Epithelial cell of proximal tubule (primary cell): ENCODE results near the gene PLXNA2. TPM values are rescaled to one million over a fixed set of nuclear protein-coding genes. Genes with fewer than 3 reads are reported as not detected.

Experiments used
- DNase-seq: peaks from one replicate; pipeline ENCODE4 v3.0.0-alpha.2; 2011; ENCODE audit warnings: low read depth
- H3K4me3 ChIP-seq: 2 replicates; pipeline ENCODE4 v1.5.1; 2011; ENCODE audit warnings: low read depth, mild to moderate bottlenecking, low read length
- CTCF ChIP-seq: conservative IDR thresholded peaks from 2 replicates; pipeline ENCODE4 v1.5.1; 2012; ENCODE audit warnings: low read depth, mild to moderate bottlenecking, low read length
- total RNA-seq: library from RNA; depleted of rRNA; stranded (reverse); fragments of >200 nt; gene quantifications from 2 replicates; pipeline ENCODE4 v1.2.3, GENCODE V29; 2015

The PLXNA2 gene
- total RNA-seq, 1 donor from 2014 or later, result 5.7 TPM

- H3K4me3 ChIP-seq, result no peak overlapping the region
- no peak for TF ChIP-seq CTCF
These were observed 81.3 kb downstream of the PLXNA2 start for GRCh38 chr1:208162903-208163302.

GRCh38 chr1:208161656-208162375 lies 82.4 kb downstream of the PLXNA2 start:
- no peak for TF ChIP-seq CTCF
- DNase-seq, result no peak
- no peak overlapping the region for H3K4me3 ChIP-seq

More at GRCh38 chr1:208162903-208163302, 81.3 kb downstream of the PLXNA2 start:
- no peak for DNase-seq

GRCh38 chr1:208161005-208161404 lies 83.2 kb downstream of the PLXNA2 start:
- no peak for TF ChIP-seq CTCF
- H3K4me3 ChIP-seq, result no peak overlapping the region
- no peak for DNase-seq

GRCh38 chr1:208160259-208160819 lies 83.8 kb downstream of the PLXNA2 start:
- no peak for TF ChIP-seq CTCF

GRCh38 chr1:208159555-208160258 lies 84.5 kb downstream of the PLXNA2 start:
- no peak for TF ChIP-seq CTCF
- no peak for DNase-seq
- H3K4me3 ChIP-seq, result no peak overlapping the region

More at GRCh38 chr1:208160259-208160819, 83.8 kb downstream of the PLXNA2 start:
- no peak overlapping the region for H3K4me3 ChIP-seq
- no peak for DNase-seq

GRCh38 chr1:208158640-208159554 lies 85.3 kb downstream of the PLXNA2 start:
- TF ChIP-seq CTCF, result no peak
- DNase-seq, result no peak
- H3K4me3 ChIP-seq, result no peak overlapping the region
